IPS-18c (cell line): ENCODE data around the gene BRSK2.
"Not testable (repeated sequence)": the region's sequence is repeated elsewhere in the genome, so short reads cannot be mapped to it uniquely, and the experiment has no call there.

ENCODE experiments used
- H3K4me3 ChIP-seq: 2 replicates; pipeline ENCODE4 v1.7.0; 2013; ENCODE audit warnings: low read depth, mild to moderate bottlenecking, low read length, moderate library complexity; ENCODE audit not compliant: insufficient read depth
- H3K9me3 ChIP-seq: one replicate; pipeline ENCODE4 v1.6.1; 2013; ENCODE audit warnings: mild to moderate bottlenecking, low read length, moderate library complexity; ENCODE audit not compliant: control insufficient read depth, insufficient read depth

The BRSK2 gene

DNA sequence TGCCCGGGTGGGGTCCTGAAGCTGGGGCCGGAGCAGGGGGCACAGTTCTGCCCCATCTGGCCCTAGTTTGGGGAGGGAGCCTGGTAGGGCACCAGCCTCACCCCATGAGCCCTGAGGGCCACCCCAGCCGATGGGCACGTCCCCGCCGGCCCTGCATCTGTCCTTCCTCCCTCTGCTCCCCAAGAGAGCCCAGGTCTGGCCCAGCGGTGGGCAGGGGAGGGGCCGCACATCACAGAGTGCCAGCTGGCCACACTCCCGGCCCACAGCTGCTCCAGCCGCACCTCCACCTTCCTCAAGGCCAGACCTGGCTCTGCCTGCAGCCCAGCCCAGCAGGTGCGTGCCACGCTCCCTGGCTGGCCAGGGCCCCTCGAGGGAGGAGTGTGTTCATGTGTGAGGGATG, 21.6 kb downstream of the BRSK2 start:
- peaks cover 14% of the 10 kb centered on the region for H3K9me3 ChIP-seq
- no peak overlapping the region for H3K4me3 ChIP-seq

- peaks cover 18% of the 10 kb centered on the region for H3K9me3 ChIP-seq
- H3K4me3 ChIP-seq: not testable (repeated sequence)
Observed at GRCh38 chr11:1411739-1412138, 22.0 kb downstream of the BRSK2 start.

- Histone ChIP-seq H3K9me3 (peaks cover 25% of the 10 kb centered on the region), H3K4me3 (no peak overlapping the region)
Observed at GRCh38 chr11:1412377-1413095, 22.8 kb downstream of the BRSK2 start.

DNA sequence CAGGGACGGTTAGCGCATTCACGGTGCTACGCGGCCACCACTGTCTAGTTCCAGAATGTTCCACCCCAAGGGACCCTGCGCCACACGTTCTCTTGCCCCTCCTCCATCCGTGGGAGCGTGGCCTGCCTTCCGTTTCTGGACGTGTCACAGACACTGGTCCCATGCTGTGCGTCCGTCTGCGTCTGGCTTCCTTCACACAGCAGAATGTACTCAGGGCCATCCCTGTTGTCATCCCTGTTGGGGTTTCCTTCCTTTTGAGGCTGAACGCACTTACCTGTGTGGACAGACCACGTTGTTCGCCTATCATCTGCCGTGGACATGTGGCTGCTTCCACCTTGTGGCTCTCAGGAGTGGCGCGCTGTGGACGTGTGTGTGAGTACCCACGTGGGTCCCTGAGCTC, 24.9 kb downstream of the BRSK2 start:
- no peak overlapping the region for H3K4me3 ChIP-seq
- peaks cover 26% of the 10 kb centered on the region for H3K9me3 ChIP-seq

- Histone ChIP-seq H3K4me3 (no peak overlapping the region; the same call in 1 of the 2 replicates), H3K9me3 (peaks cover 26% of the 10 kb centered on the region)
Observed at GRCh38 chr11:1415631-1416030, 25.9 kb downstream of the BRSK2 start.

DNA sequence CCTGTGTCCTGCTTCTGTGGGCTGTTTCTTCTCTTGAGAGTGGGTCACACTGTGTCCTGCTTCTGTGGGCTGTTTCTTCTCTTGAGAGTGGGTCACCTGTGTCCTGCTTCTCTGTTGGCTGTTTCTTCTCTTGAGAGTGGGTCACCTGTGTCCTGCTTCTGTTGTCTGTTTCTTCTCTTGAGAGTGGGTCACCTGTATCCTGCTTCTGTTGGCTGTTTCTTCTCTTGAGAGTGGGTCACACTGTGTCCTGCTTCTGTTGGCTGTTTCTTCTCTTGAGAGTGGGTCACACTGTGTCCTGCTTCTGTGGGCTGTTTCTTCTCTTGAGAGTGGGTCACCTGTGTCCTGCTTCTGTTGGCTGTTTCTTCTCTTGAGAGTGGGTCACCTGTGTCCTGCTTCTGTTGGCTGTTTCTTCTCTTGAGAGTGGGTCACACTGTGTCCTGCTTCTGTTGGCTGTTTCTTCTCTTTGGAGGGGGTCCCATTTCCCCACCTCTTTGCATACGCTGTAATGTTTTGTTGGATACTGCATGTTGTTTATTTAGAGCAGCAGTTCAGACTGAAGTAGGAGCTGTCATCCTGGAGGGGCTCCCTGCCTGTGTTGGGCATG, 28.6 kb downstream of the BRSK2 start:
- not testable (repeated sequence) for H3K4me3 ChIP-seq
- peaks cover 28% of the 10 kb centered on the region for H3K9me3 ChIP-seq

DNA sequence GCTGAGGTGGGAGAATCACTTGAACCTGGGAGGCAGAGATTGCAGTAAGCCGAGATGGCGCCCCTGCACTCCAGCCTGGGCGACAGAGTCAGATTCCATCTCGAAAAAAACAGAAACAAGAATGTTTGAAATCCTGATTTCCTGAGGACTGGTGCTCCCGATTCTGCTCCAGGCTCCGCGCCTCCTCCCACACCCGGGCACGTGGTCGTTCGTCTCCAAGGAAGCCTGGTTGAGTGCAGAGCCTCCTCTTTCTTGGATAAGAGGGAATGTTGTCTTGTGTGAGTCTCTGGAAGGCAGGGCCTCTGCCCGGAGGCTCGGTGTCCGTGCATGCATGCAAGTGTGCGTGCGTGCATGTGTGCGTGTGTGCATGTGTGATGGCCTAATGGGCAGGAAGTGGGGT, 30.1 kb downstream of the BRSK2 start:
- H3K9me3 ChIP-seq: peaks cover 27% of the 10 kb centered on the region
- H3K4me3 ChIP-seq: no peak overlapping the region

GRCh38 chr11:1421291-1421690, 31.6 kb downstream of the BRSK2 start:
- Histone ChIP-seq H3K9me3 (peaks cover 16% of the 10 kb centered on the region), H3K4me3 (no peak overlapping the region)

DNA sequence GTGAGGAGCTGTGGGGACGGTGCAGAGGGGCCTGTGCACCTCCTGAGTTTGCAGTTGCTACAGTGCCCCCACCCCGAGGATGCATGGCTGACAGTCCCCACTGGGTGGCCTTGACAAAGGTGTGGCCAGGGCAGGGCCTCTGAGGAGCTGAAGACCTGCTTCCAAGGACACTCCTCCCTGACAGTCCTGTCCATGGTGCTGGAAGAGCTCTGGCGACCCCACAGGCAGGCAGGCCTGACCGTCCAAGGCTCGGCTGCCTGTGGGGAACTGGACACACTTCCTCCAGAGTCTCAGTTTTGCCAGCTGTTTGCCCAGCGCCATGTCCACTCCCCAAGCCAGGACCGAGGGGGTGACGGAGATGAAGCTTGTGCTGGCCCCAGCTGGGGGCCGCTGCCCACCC, 32.7 kb downstream of the BRSK2 start:
- no peak overlapping the region for H3K4me3 ChIP-seq

GRCh38 chr11:1422981-1423380, 33.2 kb downstream of the BRSK2 start:
- H3K4me3 ChIP-seq: no peak overlapping the region
- peaks cover 4% of the 10 kb centered on the region for H3K9me3 ChIP-seq

More for the DNA sequence above, 32.7 kb downstream of the BRSK2 start:
- peaks cover 5% of the 10 kb centered on the region for H3K9me3 ChIP-seq

GRCh38 chr11:1423406-1423805, 33.7 kb downstream of the BRSK2 start:
- H3K9me3 ChIP-seq, H3K4me3 ChIP-seq: not testable (repeated sequence)

GRCh38 chr11:1425006-1425405, 35.3 kb downstream of the BRSK2 start:
- Histone ChIP-seq H3K9me3 (peaks cover 2% of the 10 kb centered on the region), H3K4me3 (no peak overlapping the region)

DNA sequence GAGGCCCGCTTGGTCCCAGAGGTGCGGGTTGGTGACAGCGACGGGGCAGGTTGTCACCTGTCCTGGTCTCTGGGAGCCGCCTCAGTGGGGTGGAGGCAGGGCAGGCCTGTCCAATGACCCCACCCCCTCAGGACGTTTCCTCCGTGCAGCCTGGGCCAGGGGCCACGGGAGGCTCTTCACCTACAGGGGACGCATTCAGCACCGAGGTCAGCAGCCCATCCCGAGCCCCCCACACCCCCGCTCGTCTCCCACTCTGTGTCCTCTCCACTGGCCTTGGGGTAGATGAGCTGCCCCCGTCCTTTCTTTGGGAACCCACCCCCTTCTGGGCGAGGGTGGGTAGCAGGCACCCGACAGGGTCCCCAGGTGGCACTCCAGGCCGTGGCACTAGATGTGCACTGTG, 35.7 kb downstream of the BRSK2 start:
- peaks cover 2% of the 10 kb centered on the region for H3K9me3 ChIP-seq
- no peak overlapping the region for H3K4me3 ChIP-seq

DNA sequence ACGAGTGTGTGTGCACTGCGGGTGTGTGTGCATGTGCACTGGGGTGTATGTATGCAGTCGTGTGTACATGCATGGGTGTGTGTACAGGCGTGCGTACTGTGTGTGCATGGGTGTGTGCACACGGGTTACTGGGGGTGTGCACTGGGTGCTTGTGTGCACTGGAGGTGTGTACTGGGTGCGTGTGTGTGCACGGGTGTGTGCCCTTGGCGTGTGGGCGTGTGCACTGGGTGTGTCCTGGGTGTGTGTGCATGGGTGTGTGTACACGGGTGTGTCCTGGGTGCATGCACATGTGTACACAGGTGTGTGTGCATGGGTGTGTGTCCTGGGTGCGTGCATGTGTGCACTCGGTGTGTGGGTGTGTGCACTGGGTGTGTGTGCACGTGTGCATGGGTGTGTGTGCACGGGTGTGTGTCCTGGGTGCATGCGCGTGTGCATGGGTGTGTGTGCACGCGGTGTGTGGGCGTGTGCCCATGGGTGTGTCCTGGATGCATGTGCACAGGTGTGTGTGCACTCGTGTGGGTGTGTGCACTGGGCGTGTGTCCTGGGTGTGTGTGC, 39.1 kb downstream of the BRSK2 start:
- no peaks in the 10 kb centered on the region for H3K9me3 ChIP-seq
- no peak overlapping the region for H3K4me3 ChIP-seq

- Histone ChIP-seq H3K9me3 (no peaks in the 10 kb centered on the region), H3K4me3 (no peak overlapping the region)
Observed at GRCh38 chr11:1433568-1433967, 43.8 kb downstream of the BRSK2 start.

GRCh38 chr11:1433977-1434640, 44.4 kb downstream of the BRSK2 start:
- Histone ChIP-seq H3K4me3 (no peak overlapping the region), H3K9me3 (no peaks in the 10 kb centered on the region)

DNA sequence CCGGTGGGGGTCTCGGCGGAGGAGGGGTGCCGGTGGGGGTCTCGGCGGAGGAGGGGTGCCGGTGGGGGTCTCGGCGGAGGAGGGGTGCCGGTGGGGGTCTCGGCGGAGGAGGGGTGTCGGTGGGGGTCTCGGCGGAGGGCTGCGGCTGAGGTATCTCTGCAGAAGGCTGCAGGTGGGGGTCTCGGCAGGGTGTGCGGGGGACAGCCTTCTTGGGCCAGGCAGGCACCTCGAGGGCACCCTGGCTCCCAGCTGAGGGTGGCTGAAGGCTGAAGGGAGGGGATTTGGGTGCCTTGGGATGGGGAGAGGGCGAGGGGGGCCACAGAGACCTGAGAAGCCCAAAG, 45.7 kb downstream of the BRSK2 start:
- H3K4me3 ChIP-seq, H3K9me3 ChIP-seq: not testable (repeated sequence)

- H3K4me3 ChIP-seq: no peak overlapping the region
- H3K9me3 ChIP-seq: no peaks in the 10 kb centered on the region
Observed at GRCh38 chr11:1435820-1436467, 46.2 kb downstream of the BRSK2 start.
